SKM-1 treated with dmso at 0.1 percent for 144 hours (cell line): ENCODE measurements around the gene RBM45.

Experiments used
- DNase-seq: peaks from one replicate; lab custom pipeline; 2025; ENCODE audit not compliant: unreplicated experiment; lab: John Stamatoyannopoulos, UW

RBM45 gene

DNA sequence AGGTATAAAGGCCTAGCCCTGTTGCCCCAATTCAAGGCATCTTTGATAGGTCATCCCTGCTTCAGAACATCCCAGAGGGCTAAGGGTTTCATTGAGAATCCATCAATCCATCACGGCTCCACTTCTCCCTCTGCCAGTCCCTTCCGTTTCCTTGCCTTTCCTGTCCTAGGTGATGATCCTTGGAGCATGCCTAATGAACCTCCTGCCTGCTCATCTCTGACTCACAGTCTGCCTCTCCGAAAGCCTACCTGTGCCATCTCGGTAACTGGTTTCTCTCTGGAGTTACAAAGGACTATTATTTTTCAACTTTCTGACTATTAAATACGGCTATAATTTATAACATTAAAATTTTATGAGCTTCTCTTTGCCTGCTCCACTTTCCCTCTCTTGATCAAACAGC lies 45.3 kb downstream of the RBM45 start:
- no peak for DNase-seq

DNA sequence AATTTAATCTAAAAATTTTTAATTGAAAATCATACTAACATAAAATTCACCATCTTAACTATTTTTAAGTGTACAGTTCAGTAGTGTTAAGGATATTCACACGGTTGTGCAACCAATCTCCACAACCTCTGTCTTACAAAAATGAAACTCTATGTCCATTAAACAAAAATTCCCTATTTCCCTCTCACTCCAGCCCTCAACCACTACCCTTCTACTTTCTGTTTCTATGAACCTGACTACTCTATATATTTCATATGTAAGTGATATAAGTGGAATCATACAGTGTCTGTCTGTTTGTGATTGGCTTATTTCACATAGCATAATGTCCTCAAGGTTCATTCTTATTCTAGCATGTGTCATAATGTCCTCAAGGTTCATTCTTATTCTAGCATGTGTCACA lies 47.7 kb downstream of the RBM45 start:
- no peak for DNase-seq

DNA sequence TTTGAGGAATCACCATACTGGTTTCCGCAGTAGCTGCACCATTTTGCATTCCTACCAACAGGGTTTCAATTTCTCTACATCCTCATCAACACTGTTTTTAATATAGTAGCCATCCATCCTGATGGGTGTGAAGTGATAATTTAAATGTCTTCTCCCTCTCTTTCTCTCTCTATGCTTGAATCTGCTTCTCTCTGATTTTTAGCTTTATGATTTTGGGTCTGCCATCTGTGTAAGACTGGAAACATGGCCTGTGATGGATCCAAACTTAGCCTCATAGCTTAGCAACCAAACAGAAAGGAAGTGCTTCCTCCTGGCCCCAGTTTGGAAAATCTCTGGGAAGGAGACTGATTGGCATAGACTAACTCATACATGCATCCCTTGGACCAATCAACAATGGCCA lies 48.4 kb downstream of the RBM45 start:
- no peak for DNase-seq

DNA sequence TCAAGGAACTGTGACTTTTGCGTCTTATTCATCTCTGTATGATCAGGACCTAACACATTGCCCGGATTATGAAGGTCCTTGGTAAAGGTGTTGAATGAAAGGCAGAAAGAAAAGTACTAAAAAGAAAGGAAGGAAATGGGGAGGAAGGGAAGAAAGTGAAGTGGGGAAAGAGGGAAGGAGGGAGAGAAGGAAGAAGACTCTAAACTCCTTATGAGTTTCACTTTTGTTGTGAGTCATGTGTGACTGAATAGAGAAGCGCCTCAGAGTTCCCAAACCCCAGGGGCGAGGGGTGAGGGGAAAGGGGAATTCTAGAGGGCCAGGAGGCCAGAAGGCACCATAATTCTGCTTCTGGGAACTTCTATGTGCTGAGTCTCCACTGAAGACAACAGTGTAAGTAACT lies 51.2 kb downstream of the RBM45 start:
- DNase-seq: no peak

DNA sequence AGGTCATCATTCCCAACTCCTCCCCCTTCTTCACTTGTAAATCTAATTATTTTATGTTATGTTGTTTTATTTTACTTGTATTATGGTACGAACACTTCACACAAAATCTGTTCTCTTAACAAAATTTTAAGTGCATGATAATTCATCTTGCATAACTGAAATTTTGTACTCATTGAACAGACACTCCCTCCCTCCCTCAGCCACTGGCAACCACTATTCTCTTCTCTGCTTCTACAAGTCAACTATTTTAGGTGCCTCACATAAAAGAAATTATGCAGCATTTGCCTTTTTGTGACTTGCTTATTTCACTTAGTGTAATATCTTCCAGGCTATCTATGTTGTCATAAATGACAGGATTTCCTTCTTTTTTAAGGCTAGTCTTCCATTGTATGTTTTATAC lies 51.7 kb downstream of the RBM45 start:
- no peak for DNase-seq

DNA sequence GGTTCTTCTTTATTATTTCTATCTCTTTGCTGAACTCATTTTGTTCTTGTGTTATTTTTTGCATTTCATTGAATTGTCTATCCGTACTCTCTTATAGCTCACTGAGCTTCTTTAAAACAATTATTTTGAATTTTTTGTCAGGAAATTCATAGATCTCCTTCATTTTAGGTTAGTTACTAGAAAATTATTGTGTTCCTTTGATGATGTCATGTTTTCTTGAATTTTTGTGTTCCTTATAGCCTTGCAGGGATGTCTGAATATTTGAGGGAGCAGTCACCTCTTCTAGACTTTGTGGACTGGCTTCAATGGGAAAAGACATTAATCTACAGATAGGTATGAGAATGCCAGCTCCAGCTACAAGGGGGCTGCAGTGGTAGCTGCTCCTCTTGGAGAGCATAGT lies 61.4 kb downstream of the RBM45 start:
- no peak for DNase-seq

DNA sequence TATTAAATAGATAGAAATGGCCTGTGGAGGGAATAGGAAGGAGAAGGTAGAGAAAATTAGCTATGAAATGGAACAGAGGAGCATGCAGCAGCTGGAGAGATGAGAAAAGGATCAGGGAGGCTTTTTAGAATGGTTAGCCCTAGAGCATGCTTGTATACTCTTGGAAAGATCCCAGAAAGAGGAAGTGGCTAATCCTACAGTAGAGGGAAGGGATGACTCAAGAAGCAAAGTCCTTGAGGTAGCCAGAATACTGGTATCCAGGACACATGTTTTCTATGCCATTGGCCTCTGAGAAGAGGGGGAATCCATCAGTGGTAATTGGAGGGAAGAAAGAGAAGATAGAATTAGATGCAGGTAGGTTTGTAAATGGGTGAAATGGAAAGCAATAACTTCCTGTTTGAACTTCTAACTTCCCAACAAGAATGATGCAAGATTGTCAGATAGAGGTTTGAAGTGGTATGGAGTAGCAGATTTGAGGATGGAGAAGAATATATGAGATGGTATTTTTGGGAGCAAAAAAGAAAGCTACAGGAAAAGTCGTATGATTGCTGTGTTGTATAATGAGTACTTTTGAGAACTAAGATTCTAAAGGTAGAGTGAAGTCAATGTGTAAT lies 64.9 kb downstream of the RBM45 start:
- peak; percentile 53 for DNase-seq
